Measurements from ENCODE around the gene CYB5B.

CYB5B gene

DNA sequence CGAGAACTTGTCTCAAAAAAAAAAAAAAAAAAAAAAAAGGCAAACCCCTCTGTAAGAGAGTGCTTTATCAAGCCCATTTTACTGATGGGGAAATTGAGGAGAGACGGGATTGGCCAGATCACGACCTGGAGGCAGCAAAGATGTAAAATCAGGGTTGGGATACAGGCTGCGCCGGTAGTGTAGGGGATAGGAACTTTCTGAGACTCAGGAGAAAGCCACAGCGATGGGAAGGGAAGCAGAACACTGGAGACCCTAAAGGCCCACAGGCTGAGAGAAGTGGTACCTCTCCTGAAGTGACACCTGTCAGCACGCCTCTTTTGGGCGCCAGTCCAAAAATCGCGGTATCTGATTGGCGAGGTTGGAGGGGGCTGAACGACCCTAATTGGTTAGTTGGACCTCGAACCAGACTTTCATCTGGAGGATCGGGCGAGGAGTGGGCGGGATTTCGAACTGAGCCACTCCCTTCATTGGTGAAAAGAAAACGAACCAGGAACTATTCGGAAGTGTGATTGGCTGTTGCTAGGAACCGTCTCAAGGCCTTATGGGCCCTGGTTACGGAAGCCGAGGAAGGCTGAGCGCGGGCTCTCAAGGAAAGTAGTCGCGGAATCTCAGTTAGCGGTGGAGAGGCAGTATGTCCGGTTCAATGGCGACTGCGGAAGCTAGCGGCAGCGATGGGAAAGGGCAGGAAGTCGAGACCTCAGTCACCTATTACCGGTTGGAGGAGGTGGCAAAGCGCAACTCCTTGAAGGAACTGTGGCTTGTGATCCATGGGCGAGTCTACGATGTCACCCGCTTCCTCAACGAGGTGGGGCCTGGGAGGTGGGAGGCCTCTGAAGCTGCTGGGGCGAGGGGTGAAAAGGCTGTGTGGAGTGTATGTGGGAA lies at the start of gene CYB5B:
Gene CYB5B, plus strand, starts transcription at position 567 of the 882 bp plus-strand sequence. Its CDS starts 65 bp downstream, at position 632.
- DNase-seq (ENCODE audit: low read depth), result peak; percentile 95

GRCh38 chr16:69376393-69377059 lies 47.9 kb upstream of the CYB5B start:
- DNase-seq (ENCODE audit: low read depth), result no peak

GRCh38 chr16:69378036-69378435 lies 46.4 kb upstream of the CYB5B start:
- no peak for DNase-seq (ENCODE audit: low read depth)

- DNase-seq (ENCODE audit: low read depth), result no peak
Observed at GRCh38 chr16:69378760-69379159, 45.7 kb upstream of the CYB5B start.

GRCh38 chr16:69381231-69381630 lies 43.2 kb upstream of the CYB5B start:
- no peak for DNase-seq (ENCODE audit: low read depth)

DNA sequence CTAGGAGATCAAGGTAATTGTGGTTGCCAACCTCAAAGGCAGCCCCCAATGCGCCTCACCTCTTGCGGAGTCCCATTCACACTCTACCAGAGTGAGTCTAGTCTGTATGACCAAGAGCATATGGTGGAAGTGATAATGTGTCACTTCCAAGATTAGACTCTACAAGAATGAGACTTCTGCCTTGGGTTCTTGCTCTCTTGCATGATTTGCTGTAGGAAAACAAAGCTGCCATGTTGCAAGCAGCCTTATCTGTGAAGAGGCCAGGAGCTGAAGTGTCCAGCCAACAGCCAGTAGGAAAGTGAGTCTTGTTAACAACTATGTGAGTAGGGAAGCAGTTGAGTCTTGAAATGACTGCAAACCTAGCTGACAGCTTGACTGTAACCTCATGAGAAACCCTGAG lies 42.0 kb upstream of the CYB5B start:
- no peak for DNase-seq (ENCODE audit: low read depth)

- DNase-seq (ENCODE audit: low read depth), result no peak
Observed at GRCh38 chr16:69384974-69385373, 39.4 kb upstream of the CYB5B start.

DNA sequence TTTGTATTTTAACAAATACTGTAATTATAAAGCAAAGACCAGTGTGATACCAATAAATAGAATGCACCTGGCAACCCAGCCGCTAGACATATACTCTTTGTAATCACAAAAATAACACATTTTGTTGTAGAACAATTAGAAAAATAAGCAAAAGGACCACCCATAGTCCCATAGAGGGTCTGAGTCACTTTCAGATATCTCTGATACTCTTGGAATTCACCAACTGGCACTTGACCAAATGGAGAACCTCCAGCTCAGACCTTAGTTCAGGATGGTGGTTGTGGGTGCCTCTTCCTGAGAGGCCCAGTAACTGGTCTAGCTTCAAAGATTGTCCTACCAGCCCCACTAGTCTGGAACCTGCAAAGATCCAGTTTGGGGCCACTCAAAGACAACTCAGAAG lies 37.8 kb upstream of the CYB5B start:
- DNase-seq (ENCODE audit: low read depth), result no peak

GRCh38 chr16:69393898-69394849 lies 30.2 kb upstream of the CYB5B start:
- DNase-seq (ENCODE audit: low read depth), result no peak

- DNase-seq (ENCODE audit: low read depth), result no peak
Observed at GRCh38 chr16:69395859-69396186, 28.6 kb upstream of the CYB5B start.

GRCh38 chr16:69396187-69397061 lies 28.0 kb upstream of the CYB5B start:
- DNase-seq (ENCODE audit: low read depth), result peak; percentile 55

DNA sequence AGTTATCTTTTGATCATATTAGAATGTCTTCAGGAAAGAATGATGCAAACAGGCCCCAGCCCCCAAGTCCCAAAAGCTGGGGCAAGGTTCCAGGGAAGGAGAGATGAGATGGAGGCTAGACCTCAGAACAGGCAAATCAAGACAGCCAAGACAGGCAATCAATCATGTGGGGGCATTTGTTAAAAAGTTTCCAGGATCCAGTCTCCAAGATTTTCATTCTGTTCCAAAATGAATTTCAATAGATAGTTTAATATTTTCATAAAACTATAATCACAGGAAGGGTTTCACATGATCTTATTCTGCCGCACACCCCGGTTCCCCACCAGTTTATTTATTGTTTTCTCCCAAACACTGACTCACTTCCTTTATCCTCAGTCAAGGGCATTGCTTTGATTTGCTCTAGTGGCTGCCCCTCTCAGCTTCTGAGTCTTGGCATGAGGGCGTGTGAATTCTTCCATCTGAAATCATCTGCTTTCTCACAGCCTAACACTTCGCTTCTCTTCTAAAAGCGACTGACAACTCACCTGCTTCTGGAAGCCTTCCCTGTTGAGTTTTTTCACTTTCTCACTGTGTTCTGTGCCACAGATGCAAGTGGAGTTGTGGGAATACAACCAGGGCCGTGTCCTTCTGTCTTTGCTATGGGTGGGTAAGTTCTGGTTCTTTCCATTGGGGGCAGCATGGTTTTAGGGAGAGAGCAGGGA lies 26.4 kb upstream of the CYB5B start:
- no peak for DNase-seq (ENCODE audit: low read depth)

GRCh38 chr16:69399361-69399760 lies 25.1 kb upstream of the CYB5B start:
- DNase-seq (ENCODE audit: low read depth), result no peak

- DNase-seq (ENCODE audit: low read depth), result no peak
Observed at GRCh38 chr16:69402439-69402838, 22.0 kb upstream of the CYB5B start.

DNA sequence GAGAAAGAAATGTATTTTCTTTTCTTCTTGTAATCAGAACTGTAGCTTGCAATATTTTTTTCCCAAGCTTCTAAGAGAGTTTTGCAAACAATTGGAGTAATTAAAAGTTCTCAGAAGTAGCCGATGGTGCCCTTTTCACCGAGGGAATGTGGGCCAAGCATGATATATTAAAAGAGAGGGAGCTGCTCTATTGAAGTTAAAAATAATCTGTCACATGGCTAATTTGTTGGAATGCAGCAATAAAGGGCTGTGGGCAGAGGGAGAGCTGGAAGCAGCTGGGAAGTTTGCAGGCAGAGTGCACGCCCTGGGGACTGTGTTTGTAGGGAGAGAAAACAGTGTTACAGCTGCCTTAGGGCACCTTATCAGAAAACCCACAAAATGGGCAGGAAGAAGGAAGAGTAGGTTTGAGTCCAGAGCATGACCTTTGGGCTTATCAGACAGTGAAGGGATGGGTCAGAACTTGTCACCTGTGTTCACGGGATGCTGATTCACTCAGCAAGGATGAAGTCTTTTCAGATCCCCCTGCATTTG lies 20.1 kb upstream of the CYB5B start:
- DNase-seq (ENCODE audit: low read depth), result no peak

GRCh38 chr16:69405326-69405725 lies 19.1 kb upstream of the CYB5B start:
- DNase-seq (ENCODE audit: low read depth), result no peak

- DNase-seq (ENCODE audit: low read depth), result no peak
Observed at GRCh38 chr16:69405757-69406156, 18.7 kb upstream of the CYB5B start.

GRCh38 chr16:69406780-69407331 lies 17.6 kb upstream of the CYB5B start:
- no peak for DNase-seq (ENCODE audit: low read depth)

DNA sequence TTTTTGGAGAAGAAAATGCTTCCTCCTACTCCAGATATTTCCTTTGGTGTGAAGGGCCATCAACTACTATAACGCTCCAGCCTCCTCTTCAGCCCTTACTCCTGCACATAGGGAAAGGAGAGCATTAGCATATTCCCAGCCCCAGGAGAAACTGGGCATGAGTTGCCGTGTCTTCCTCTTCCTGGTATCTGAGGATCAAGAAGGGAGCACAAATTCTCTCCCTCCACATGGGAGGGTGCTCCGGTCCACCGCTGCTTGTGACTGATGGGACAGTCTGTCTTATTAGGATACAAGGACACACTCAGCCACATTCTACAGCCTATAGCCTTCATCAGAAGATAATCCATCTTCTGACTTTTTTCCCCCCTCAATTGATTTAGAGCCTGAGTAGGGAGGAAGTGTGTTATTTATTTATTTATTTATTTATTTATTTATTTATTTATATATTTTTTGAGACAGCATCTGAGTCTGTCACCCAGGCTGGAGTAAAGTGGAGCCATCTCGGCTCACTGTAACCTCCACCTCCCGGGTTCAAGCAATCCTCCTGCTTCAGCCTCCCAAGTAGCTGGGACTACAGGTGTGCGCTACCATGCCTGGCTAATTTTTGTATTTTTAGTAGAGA lies 16.6 kb upstream of the CYB5B start:
- no peak for DNase-seq (ENCODE audit: low read depth)

- DNase-seq (ENCODE audit: low read depth), result no peak
Observed at GRCh38 chr16:69408475-69408874, 15.9 kb upstream of the CYB5B start.

Measured in activated gamma-delta T cell treated with anti-CD3 and anti-CD28 coated beads, Interleukin-2, amount 50 U/mL, for 16 hours (primary cell).